Testis (tissue), 3 donors: ENCODE results near the gene KATNAL1. TPM values are rescaled to one million over a fixed set of nuclear protein-coding genes. Genes with fewer than 3 reads are reported as not detected.

ENCODE experiments used
- DNase-seq: peaks from one replicate; pipeline ENCODE4 v3.0.0-alpha.2; 2019
- H3K27ac ChIP-seq, 2 donors: fragments of 200-600 bp; sonication (generic); one replicate each; pipeline ENCODE4 v1.5.1; 2019
- H3K27me3 ChIP-seq: fragments of 200-600 bp; sonication (generic); one replicate; pipeline ENCODE4 v1.5.1; 2019
- H3K36me3 ChIP-seq: fragments of 200-600 bp; sonication (generic); one replicate; pipeline ENCODE4 v1.5.1; 2017; ENCODE audit warnings: low read depth; ENCODE audit errors: missing control alignments
- H3K4me1 ChIP-seq: fragments of 200-600 bp; sonication (generic); one replicate; pipeline ENCODE4 v1.5.1; 2019
- H3K4me3 ChIP-seq, 2 donors: fragments of 200-600 bp; sonication (generic); one replicate each; pipeline ENCODE4 v1.5.1; 2017 to 2019
- H3K9me3 ChIP-seq: fragments of 200-600 bp; sonication (generic); one replicate; pipeline ENCODE4 v1.5.1; 2017
- CTCF ChIP-seq, 3 experiments: fragments of 450-650 bp in 2 of 3; fragments of 200-600 bp in 1 of 3; sonication (generic) in 1 of 3; IDR thresholded peaks; one replicate each; pipeline ENCODE4 v1.5.1; 2016 to 2019; ENCODE audit warnings: antibody characterized with exemption in 3 of 3, mild to moderate bottlenecking in 2 of 3, moderate library complexity in 1 of 3
- POLR2A ChIP-seq: fragments of 450-650 bp; IDR thresholded peaks from one replicate; pipeline ENCODE4 v1.6.1; 2017; ENCODE audit warnings: antibody characterized with exemption, mild to moderate bottlenecking, moderate library complexity
- WGBS, 2 donors: methylation state at CpG; one replicate each; pipeline ENCODE4 v1.1.5; 2018; 5-methylcytosine and 5-hydroxymethylcytosine counted together
- intact Hi-C: fragments of 100-400 bp; cut with DNase I; formaldehyde crosslinking; loops from one replicate; pipeline ENCODE4 v1.15.1; 2023; ENCODE audit warnings: low total_unique reads
- polyA plus RNA-seq: library from polyadenylated mRNA; stranded (reverse); fragments of 350-450 nt; fragmentation: Illumina TruSeq; extraction: RNeasy Lipid Tissue Mini Kit (QIAGEN cat#74804); gene quantifications from one replicate; pipeline ENCODE4 v1.2.3, GENCODE V29; 2014; ENCODE audit warnings: low read depth, low replicate concordance; ENCODE audit not compliant: insufficient read depth
- total RNA-seq, 2 donors: library from RNA; depleted of rRNA; stranded (reverse); fragments of >200 nt; gene quantifications; one replicate each; pipeline ENCODE4 v1.2.3, GENCODE V29; 2016

Gene KATNAL1
- total and polyA plus RNA-seq, 3 donors from 2014 or later: 19.0 to 40.5 (median 20.1) TPM

DNA sequence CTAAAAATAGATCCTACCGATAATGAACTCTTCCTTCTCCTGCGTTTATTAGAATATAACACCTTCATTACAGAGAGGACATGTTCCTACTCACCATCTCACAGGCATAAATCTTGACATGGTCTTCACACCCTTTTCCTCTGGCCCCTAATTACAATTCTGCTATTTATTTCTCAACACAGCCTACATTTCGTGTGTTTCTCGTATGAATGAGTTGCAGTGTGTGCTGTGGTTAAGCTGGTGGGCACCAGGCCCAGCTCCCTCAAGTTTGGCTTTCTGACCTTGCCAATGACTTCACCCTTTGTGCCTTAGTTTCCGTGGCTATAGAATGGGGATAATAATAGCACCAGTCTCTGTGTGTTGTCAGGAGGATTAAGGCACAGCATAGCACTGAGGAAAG, 12.3 kb upstream of the KATNAL1 start:
- TF ChIP-seq CTCF (IDR thresholded peaks at IDR 0.05) (no peak), POLR2A (no peak)
- no peaks in the 10 kb centered on the region for H3K36me3 ChIP-seq
- no peaks in the 10 kb centered on the region for H3K9me3 ChIP-seq
- WGBS, 2 donors: 57 to 70% methylated on average over 5 of the region's 5 CpGs
- DNase-seq: no peak
- peaks cover 4% of the 10 kb centered on the region for H3K4me1 ChIP-seq
- H3K27ac ChIP-seq: no peak overlapping the region
- no peak overlapping the region for H3K4me3 ChIP-seq
- intact Hi-C loops: no loop called here
- no peaks in the 10 kb centered on the region for H3K27me3 ChIP-seq

- intact Hi-C loops: no loop called here
- H3K27ac ChIP-seq: no peak overlapping the region
- WGBS, 2 donors: 46 to 67% methylated on average over 4 of the region's 4 CpGs
Measured at GRCh38 chr13:30319130-30319529, 11.8 kb upstream of the KATNAL1 start.

GRCh38 chr13:30318026-30318425, 10.7 kb upstream of the KATNAL1 start:
- H3K9me3 ChIP-seq: no peaks in the 10 kb centered on the region
- no peak overlapping the region for H3K27ac ChIP-seq
- H3K27me3 ChIP-seq: no peaks in the 10 kb centered on the region
- peaks cover 4% of the 10 kb centered on the region for H3K4me1 ChIP-seq
- no peaks in the 10 kb centered on the region for H3K36me3 ChIP-seq
- WGBS, 2 donors: 62% methylated on average over 1 of the region's 1 CpG
- intact Hi-C loops: no loop called here
- no peak overlapping the region for H3K4me3 ChIP-seq
- DNase-seq: no peak
- no peak for TF ChIP-seq CTCF (IDR thresholded peaks at IDR 0.05)
- no peak for TF ChIP-seq POLR2A

More at GRCh38 chr13:30319130-30319529, 11.8 kb upstream of the KATNAL1 start:
- Histone ChIP-seq H3K36me3 (no peaks in the 10 kb centered on the region), H3K27me3 (no peaks in the 10 kb centered on the region), H3K4me1 (peaks cover 4% of the 10 kb centered on the region), H3K9me3 (no peaks in the 10 kb centered on the region), H3K4me3 (no peak overlapping the region)
- TF ChIP-seq POLR2A: no peak
- no peak for TF ChIP-seq CTCF (IDR thresholded peaks at IDR 0.05)
- no peak for DNase-seq

- intact Hi-C loops: no loop called here
Measured at GRCh38 chr13:30314562-30314961, 7.2 kb upstream of the KATNAL1 start.

More at GRCh38 chr13:30314562-30314961, 7.2 kb upstream of the KATNAL1 start:
- Histone ChIP-seq H3K4me1 (peaks cover 4% of the 10 kb centered on the region), H3K9me3 (no peaks in the 10 kb centered on the region), H3K36me3 (no peaks in the 10 kb centered on the region), H3K27me3 (no peaks in the 10 kb centered on the region), H3K4me3 (no peak overlapping the region), H3K27ac (no peak overlapping the region)
- TF ChIP-seq CTCF (IDR thresholded peaks at IDR 0.05) (no peak), POLR2A (no peak)
- DNase-seq: no peak
- 88 to 96% methylated on average over 2 of the region's 2 CpGs for WGBS, 2 donors
